GM12891 (cell line): ENCODE data around the gene PARD3.

Experiments used
- DNase-seq: peaks from one replicate; pipeline ENCODE4 v3.0.0; 2011; ENCODE audit warnings: low spot score; ENCODE audit not compliant: insufficient read length
- FAIRE-seq: peaks from 2 replicates; lab custom pipeline; 2011; peaks lifted over from hg19 to GRCh38; lab: Jason Lieb, UNC
- PAX5 ChIP-seq: IDR thresholded peaks from 2 replicates; pipeline ENCODE4 v1.6.1; 2011; ENCODE audit warnings: low read length, moderate library complexity, mild to moderate bottlenecking; ENCODE audit not compliant: insufficient read depth, severe bottlenecking
- POLR2A ChIP-seq: IDR thresholded peaks from 2 replicates; pipeline ENCODE4 v1.6.1; 2011; ENCODE audit warnings: low read depth, low read length, control low read depth
- POLR2AphosphoS5 ChIP-seq: IDR thresholded peaks from 2 replicates; pipeline ENCODE4 v1.6.1; 2011; ENCODE audit warnings: low read depth, low read length, control low read depth
- POU2F2 ChIP-seq: IDR thresholded peaks from 2 replicates; pipeline ENCODE4 v1.6.1; 2011; ENCODE audit warnings: low read depth, mild to moderate bottlenecking, control low read depth, low read length, moderate library complexity
- SPI1 ChIP-seq: IDR thresholded peaks from 2 replicates; pipeline ENCODE4 v1.6.1; 2011; ENCODE audit warnings: low read depth, low read length, control low read depth
- TAF1 ChIP-seq: IDR thresholded peaks from 2 replicates; pipeline ENCODE4 v1.6.1; 2011; ENCODE audit warnings: low read depth, low read length, control low read depth

PARD3 gene

GRCh38 chr10:34667177-34667576 is 147.9 kb downstream of the PARD3 start:
- no peak for DNase-seq
- FAIRE-seq, result peak; percentile 28
- no peak for TF ChIP-seq PAX5
- TF ChIP-seq POLR2A, result no peak
- no peak for TF ChIP-seq SPI1
- no peak for TF ChIP-seq TAF1
- no peak for TF ChIP-seq POU2F2
- TF ChIP-seq POLR2AphosphoS5, result no peak

- TF ChIP-seq POLR2A (no peak), POU2F2 (no peak), PAX5 (no peak)
- no peak for DNase-seq
- FAIRE-seq, result peak; percentile 28
Observed at GRCh38 chr10:34666008-34666704, 148.9 kb downstream of the PARD3 start.

- DNase-seq (no peak), FAIRE-seq (no peak)
- TF ChIP-seq POU2F2 (no peak), TAF1 (no peak)
Observed at GRCh38 chr10:34664706-34665105, 150.4 kb downstream of the PARD3 start.

GRCh38 chr10:34661580-34661979 is 153.5 kb downstream of the PARD3 start:
- FAIRE-seq, result no peak
- TF ChIP-seq TAF1 (no peak), PAX5 (no peak), POLR2A (no peak), SPI1 (no peak)
- no peak for DNase-seq

- TF ChIP-seq SPI1, result no peak
- no peak for TF ChIP-seq POLR2AphosphoS5
- TF ChIP-seq TAF1, result no peak
- no peak for TF ChIP-seq PAX5
- TF ChIP-seq POU2F2, result no peak
- no peak for TF ChIP-seq POLR2A
- FAIRE-seq (no peak), DNase-seq (no peak)
Observed at GRCh38 chr10:34658934-34659333, 156.2 kb downstream of the PARD3 start.

- FAIRE-seq (no peak), DNase-seq (no peak)
- TF ChIP-seq POLR2A, result no peak
- no peak for TF ChIP-seq POU2F2
- TF ChIP-seq TAF1, result no peak
- TF ChIP-seq SPI1, result no peak
- no peak for TF ChIP-seq PAX5
- TF ChIP-seq POLR2AphosphoS5, result no peak
Observed at GRCh38 chr10:34656661-34657060, 158.4 kb downstream of the PARD3 start.

- no peak for TF ChIP-seq PAX5
- no peak for TF ChIP-seq POLR2AphosphoS5
- TF ChIP-seq POU2F2, result no peak
- no peak for TF ChIP-seq POLR2A
- TF ChIP-seq SPI1, result no peak
- no peak for TF ChIP-seq TAF1
- FAIRE-seq (peak; percentile 50), DNase-seq (no peak)
Observed at GRCh38 chr10:34655286-34656170, 159.6 kb downstream of the PARD3 start.

GRCh38 chr10:34654211-34654610 is 160.9 kb downstream of the PARD3 start:
- DNase-seq (no peak), FAIRE-seq (no peak)
- no peak for TF ChIP-seq TAF1
- TF ChIP-seq POLR2A, result no peak
- no peak for TF ChIP-seq POLR2AphosphoS5
- no peak for TF ChIP-seq POU2F2
- TF ChIP-seq SPI1, result no peak
- TF ChIP-seq PAX5, result no peak

- FAIRE-seq (no peak), DNase-seq (no peak)
- TF ChIP-seq POLR2A (no peak), TAF1 (no peak), PAX5 (no peak), SPI1 (no peak)
Observed at GRCh38 chr10:34653530-34653929, 161.6 kb downstream of the PARD3 start.

GRCh38 chr10:34651416-34652195 is 163.5 kb downstream of the PARD3 start:
- no peak for DNase-seq
- FAIRE-seq, result no peak
- TF ChIP-seq PAX5 (no peak), POLR2AphosphoS5 (no peak)

- no peak for DNase-seq
- no peak for TF ChIP-seq POU2F2
- TF ChIP-seq TAF1, result no peak
- TF ChIP-seq POLR2A, result no peak
- TF ChIP-seq PAX5, result no peak
- no peak for TF ChIP-seq SPI1
- no peak for TF ChIP-seq POLR2AphosphoS5
- FAIRE-seq, result peak; percentile 61
Observed at GRCh38 chr10:34650156-34650555, 164.9 kb downstream of the PARD3 start.
